Articular chondrocyte of knee joint (primary cell): ENCODE results near the gene ADH1B. TPM values are rescaled to one million over a fixed set of nuclear protein-coding genes. Genes with fewer than 3 reads are reported as not detected.

ENCODE experiments used
- total RNA-seq: library from RNA; depleted of rRNA; stranded (reverse); fragments of >200 nt; gene quantifications from 2 replicates; pipeline ENCODE4 v1.2.3, GENCODE V29; 2012

Gene ADH1B
- total RNA-seq, result 2.4 and 3.2 TPM in 2 replicates

GRCh38 chr4:99321241-99322191, at the start of gene ADH1B:
Gene ADH1B, minus strand, starts transcription at chr4:99321401. Its CDS starts 70 bp downstream, at chr4:99321331.

GRCh38 chr4:99352602-99353537, 31.7 kb upstream of the ADH1B start, which contains the start of gene ADH1C:
Gene ADH1C, minus strand, starts transcription at chr4:99352746. Its CDS starts 71 bp downstream, at chr4:99352675.

DNA sequence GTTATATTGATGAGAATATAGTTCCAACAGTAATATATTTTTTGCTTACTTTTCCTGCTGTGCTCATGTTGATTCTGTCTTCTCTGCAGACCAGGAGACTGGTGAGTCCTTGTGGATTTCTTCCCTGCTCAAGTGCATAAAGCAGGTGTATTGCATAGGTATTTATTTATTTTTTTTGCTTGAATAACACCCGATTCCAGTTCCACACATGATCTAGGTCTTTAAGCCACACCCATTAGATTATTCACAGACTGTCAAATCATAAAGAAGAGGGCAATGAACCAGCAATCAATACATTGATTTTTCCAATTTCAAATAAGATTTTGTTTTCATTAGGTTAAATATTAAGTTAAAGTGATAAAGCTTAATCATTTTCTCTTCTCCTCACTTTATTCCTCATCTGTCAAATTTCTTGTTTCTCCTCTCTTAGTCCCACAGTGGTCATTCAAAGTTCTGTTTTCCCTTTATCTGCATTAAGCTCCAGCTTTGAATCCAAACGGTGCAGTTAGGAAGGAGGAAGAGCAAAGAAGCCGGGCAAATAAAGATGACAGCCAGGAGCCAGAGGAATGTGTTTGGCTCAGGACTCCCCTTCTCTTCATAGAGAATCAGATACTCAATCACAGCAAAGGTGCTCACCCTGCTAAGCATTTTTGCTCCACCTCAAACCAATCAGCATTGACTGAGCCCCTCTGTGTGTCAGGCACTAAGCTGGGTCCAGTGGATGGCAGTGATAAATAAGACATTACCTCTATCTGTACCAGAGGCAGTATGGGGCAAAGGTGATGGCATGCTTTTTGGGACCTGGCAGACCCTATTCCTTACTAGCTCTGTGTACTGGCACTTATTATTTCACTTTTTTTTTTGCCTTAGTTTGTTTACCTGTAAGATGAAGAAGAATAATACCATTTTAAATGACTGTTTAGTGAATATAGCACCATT, 30.1 kb downstream of the ADH1B start, which contains the start of gene ADH1A:
ADH1A (minus strand) TSS at position 138 of the 939 bp plus-strand sequence; CDS start at position 67, 71 bp downstream.

Other genes starting within 250 kb of the ADH1B start
- gene ADH5, start 232.6 kb downstream of the ADH1B start, total RNA-seq, result 304 and 329 TPM in 2 replicates
- 0.13 and 0.32 TPM in 2 replicates for gene ADH4, start 177.1 kb downstream of the ADH1B start, total RNA-seq
- under 0.01 TPM in 2 replicates for gene ADH6, start 102.2 kb downstream of the ADH1B start, total RNA-seq
- not detected in 2 replicates for gene ADH1A, start 30.4 kb downstream of the ADH1B start, total RNA-seq
- gene ADH1C, start 31.3 kb upstream of the ADH1B start, total RNA-seq, result 0.26 and 0.32 TPM in 2 replicates
- 0.22 TPM in 1 of 2 replicates, not detected in the other for gene ADH7, start 113.9 kb upstream of the ADH1B start, total RNA-seq
- not detected in 2 replicates for gene C4orf17, start 189.6 kb upstream of the ADH1B start, total RNA-seq
- 5.0 and 7.9 TPM in 2 replicates for gene TRMT10A, start 242.6 kb upstream of the ADH1B start, total RNA-seq